ELF-1 (cell line): ENCODE results near the gene CER1.
"Not testable (repeated sequence)": the region's sequence is repeated elsewhere in the genome, so short reads cannot be mapped to it uniquely, and the experiment has no call there.

Source experiments
- DNase-seq: peaks from one replicate; pipeline ENCODE4 v3.0.0-alpha.2; 2016; ENCODE audit warnings: low read depth, low spot score

The CER1 gene

GRCh38 chr9:14715102-14715501, 7.4 kb downstream of the CER1 start:
- no peak for DNase-seq

GRCh38 chr9:14713187-14713767, 9.3 kb downstream of the CER1 start:
- no peak for DNase-seq

GRCh38 chr9:14710804-14711203, 11.7 kb downstream of the CER1 start:
- no peak for DNase-seq

- DNase-seq = no peak
Measured at GRCh38 chr9:14706530-14707140, 15.9 kb downstream of the CER1 start.

GRCh38 chr9:14705079-14705478, 17.5 kb downstream of the CER1 start:
- DNase-seq = no peak

GRCh38 chr9:14704281-14704680, 18.3 kb downstream of the CER1 start:
- DNase-seq = no peak

GRCh38 chr9:14702200-14702720, 20.3 kb downstream of the CER1 start:
- DNase-seq = no peak

GRCh38 chr9:14693251-14693861, 29.2 kb downstream of the CER1 start, which contains the start of gene ZDHHC21:
Gene ZDHHC21 (minus strand): TSS chr9:14693432. CDS start chr9:14674340, 19,092 bp downstream.
- DNase-seq = peak; percentile 61

GRCh38 chr9:14692470-14693250, 29.9 kb downstream of the CER1 start:
- DNase-seq = no peak

GRCh38 chr9:14690948-14691730, 31.4 kb downstream of the CER1 start:
- no peak for DNase-seq

GRCh38 chr9:14687042-14687719, 35.4 kb downstream of the CER1 start:
- DNase-seq = no peak

- no peak for DNase-seq
Measured at GRCh38 chr9:14686168-14686567, 36.4 kb downstream of the CER1 start.

GRCh38 chr9:14682616-14683015, 39.9 kb downstream of the CER1 start:
- not testable (repeated sequence) for DNase-seq

- DNase-seq = no peak
Measured at GRCh38 chr9:14678776-14679175, 43.8 kb downstream of the CER1 start.

GRCh38 chr9:14677872-14678271, 44.7 kb downstream of the CER1 start:
- no peak for DNase-seq

GRCh38 chr9:14677396-14677795, 45.1 kb downstream of the CER1 start:
- no peak for DNase-seq

- DNase-seq = no peak
Measured at GRCh38 chr9:14674630-14675029, 47.9 kb downstream of the CER1 start.

- no peak for DNase-seq
Measured at GRCh38 chr9:14671377-14671776, 51.2 kb downstream of the CER1 start.

GRCh38 chr9:14670718-14671117, 51.8 kb downstream of the CER1 start:
- no peak for DNase-seq
